GM23248 (cell line): ENCODE results near the gene RPS19. TPM values are rescaled to one million over a fixed set of nuclear protein-coding genes. Genes with fewer than 3 reads are reported as not detected.

Experiments
- DNase-seq: peaks from one replicate; pipeline ENCODE4 v3.0.0-alpha.2; 2015
- H2AFZ ChIP-seq: fragments of 200-600 bp; sonication (generic); 2 replicates; pipeline ENCODE4 v1.6.1; 2016; ENCODE audit warnings: antibody characterized with exemption
- H3F3A ChIP-seq: fragments of 200-600 bp; sonication (generic); 2 replicates; pipeline ENCODE4 v1.6.1; 2016; ENCODE audit warnings: mild to moderate bottlenecking, antibody characterized with exemption, mixed run types; ENCODE audit not compliant: insufficient read depth
- H3K27ac ChIP-seq: fragments of 200-600 bp; sonication (generic); 2 replicates; pipeline ENCODE4 v1.5.1; 2016; ENCODE audit warnings: mild to moderate bottlenecking
- H3K27me3 ChIP-seq: fragments of 200-600 bp; sonication (generic); replicated peaks from 2 replicates; pipeline ENCODE4 v1.6.1; 2016; ENCODE audit warnings: mild to moderate bottlenecking; ENCODE audit not compliant: insufficient read depth
- H3K36me3 ChIP-seq: fragments of 200-600 bp; sonication (generic); 2 replicates; pipeline ENCODE4 v1.6.1; 2016; ENCODE audit warnings: low read depth, mild to moderate bottlenecking
- H3K4me1 ChIP-seq: fragments of 200-600 bp; sonication (generic); 2 replicates; pipeline ENCODE4 v1.6.1; 2016; ENCODE audit warnings: mild to moderate bottlenecking; ENCODE audit not compliant: insufficient read depth
- H3K4me2 ChIP-seq: fragments of 200-600 bp; sonication (generic); one replicate; pipeline ENCODE4 v1.6.1; 2016; ENCODE audit warnings: mild to moderate bottlenecking; ENCODE audit not compliant: unreplicated experiment
- H3K4me3 ChIP-seq: fragments of 200-600 bp; sonication (generic); 2 replicates; pipeline ENCODE4 v1.5.1; 2016; ENCODE audit warnings: mild to moderate bottlenecking
- H3K79me2 ChIP-seq: fragments of 200-600 bp; sonication (generic); 2 replicates; pipeline ENCODE4 v1.6.1; 2016; ENCODE audit warnings: mild to moderate bottlenecking; ENCODE audit not compliant: insufficient read depth
- H3K9ac ChIP-seq: fragments of 200-600 bp; sonication (generic); 2 replicates; pipeline ENCODE4 v1.6.1; 2016; ENCODE audit warnings: mild to moderate bottlenecking
- H3K9me2 ChIP-seq: fragments of 200-600 bp; sonication (generic); 2 replicates; pipeline ENCODE4 v1.6.1; 2016; ENCODE audit warnings: mixed run types, mild to moderate bottlenecking, moderate library complexity; ENCODE audit not compliant: insufficient read depth
- H3K9me3 ChIP-seq: fragments of 200-600 bp; sonication (generic); one replicate; pipeline ENCODE4 v1.6.1; 2017; ENCODE audit warnings: low read depth
- H4K20me1 ChIP-seq: fragments of 200-600 bp; sonication (generic); 2 replicates; pipeline ENCODE4 v1.6.0; 2016; ENCODE audit not compliant: insufficient read depth
- EZH2 ChIP-seq: fragments of 200-600 bp; sonication (generic); IDR thresholded peaks from 2 replicates; pipeline ENCODE4 v1.6.1; 2018; ENCODE audit warnings: antibody characterized with exemption, mild to moderate bottlenecking; ENCODE audit not compliant: insufficient read depth, poor library complexity, severe bottlenecking
- EZH2phosphoT487 ChIP-seq: fragments of 200-600 bp; sonication (generic); IDR thresholded peaks from 2 replicates; pipeline ENCODE4 v1.6.1; 2018; ENCODE audit warnings: antibody characterized with exemption, moderate library complexity, mild to moderate bottlenecking, low read depth; ENCODE audit not compliant: insufficient read depth
- WGBS, 2 experiments: methylation state at CpG; one replicate each; pipeline ENCODE4 v1.1.6; 2015 to 2017; ENCODE audit warnings: low lambda C conversion rate in 2 of 2, low coverage in 1 of 2; ENCODE audit errors: missing lambda C conversion rate in 2 of 2; 5-methylcytosine and 5-hydroxymethylcytosine counted together
- in situ Hi-C: fragments of 300-500 bp; cut with MboI; formaldehyde crosslinking; loops from 2 replicates; pipeline ENCODE4 v1.15.0; 2020
- polyA plus RNA-seq: library from polyadenylated mRNA; unstranded; fragments of >200 nt; fragmentation: Nextera tagmentation; extraction: Ambion mirVana; gene quantifications from 2 replicates; pipeline ENCODE4 v1.2.1, GENCODE V29; 2016
- total RNA-seq: library from RNA; depleted of rRNA; stranded (reverse); fragments of >200 nt; shearing (Covaris generic); gene quantifications from 2 replicates; pipeline ENCODE4 v1.2.3, GENCODE V29; 2014

The RPS19 gene
- total and polyA plus RNA-seq, 2 experiments from 2014 or later, result 881 to 2,316 TPM

DNA sequence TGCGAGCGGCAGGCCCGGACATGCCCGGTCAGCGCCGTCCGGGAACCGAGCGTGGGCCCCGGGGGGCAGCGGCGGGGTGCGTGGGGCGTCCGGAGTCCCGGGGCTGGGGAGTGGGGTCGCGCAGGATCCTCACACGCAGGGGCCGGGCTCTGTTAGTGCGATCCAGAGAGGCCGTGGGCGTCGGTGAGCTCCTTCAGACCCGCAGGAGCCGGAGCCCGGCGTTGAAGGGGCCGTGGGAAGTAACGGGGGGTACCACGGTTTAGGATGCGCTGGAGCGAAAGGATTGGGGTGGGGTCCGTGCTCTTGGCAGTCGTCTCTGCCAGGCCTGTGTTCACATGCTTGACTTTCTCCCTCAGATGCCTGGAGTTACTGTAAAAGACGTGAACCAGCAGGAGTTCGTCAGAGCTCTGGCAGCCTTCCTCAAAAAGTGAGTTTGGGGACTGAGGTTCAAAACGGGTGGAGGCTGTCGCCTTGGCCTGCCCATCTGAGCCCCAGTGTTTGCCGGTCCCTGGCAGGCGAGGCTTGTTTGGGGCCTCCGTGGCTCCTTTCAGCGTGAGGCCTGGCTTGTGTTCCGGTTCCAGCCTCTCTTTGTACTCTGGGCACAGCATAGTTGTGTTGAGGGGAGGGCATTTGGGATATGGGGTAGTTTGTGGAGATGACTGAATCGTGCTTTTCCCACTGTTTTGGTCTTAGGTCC lies 512 bp downstream of the RPS19 start:
- no peak overlapping the region for H2AFZ ChIP-seq
- in situ Hi-C loops, result no loop called here
- DNase-seq, result peak; percentile 56
- peak overlapping the region; percentile 99 for H3K9ac ChIP-seq
- 0 out of 2 replicates have a peak, but pooled peaks cover 15% of the 10 kb centered on the region for H4K20me1 ChIP-seq
- TF ChIP-seq EZH2, result no peak
- TF ChIP-seq EZH2phosphoT487, result no peak
- H3K4me3 ChIP-seq, result peak overlapping the region; percentile 76
- H3F3A ChIP-seq, result peaks cover 42% of the 10 kb centered on the region
- H3K27me3 ChIP-seq, result no peaks in the 10 kb centered on the region
- H3K9me2 ChIP-seq, result no peaks in the 10 kb centered on the region
- peak overlapping the region; percentile 93 for H3K4me2 ChIP-seq
- H3K79me2 ChIP-seq, result peaks cover 55% of the 10 kb centered on the region
- peaks cover 30% of the 10 kb centered on the region for H3K4me1 ChIP-seq
- WGBS, 2 experiments, result 1 to 2% methylated on average over 21 to 39 of the region's 45 CpGs
- peaks cover 45% of the 10 kb centered on the region for H3K36me3 ChIP-seq
- H3K9me3 ChIP-seq, result no peaks in the 10 kb centered on the region
- H3K27ac ChIP-seq, result peak overlapping the region; percentile 76

DNA sequence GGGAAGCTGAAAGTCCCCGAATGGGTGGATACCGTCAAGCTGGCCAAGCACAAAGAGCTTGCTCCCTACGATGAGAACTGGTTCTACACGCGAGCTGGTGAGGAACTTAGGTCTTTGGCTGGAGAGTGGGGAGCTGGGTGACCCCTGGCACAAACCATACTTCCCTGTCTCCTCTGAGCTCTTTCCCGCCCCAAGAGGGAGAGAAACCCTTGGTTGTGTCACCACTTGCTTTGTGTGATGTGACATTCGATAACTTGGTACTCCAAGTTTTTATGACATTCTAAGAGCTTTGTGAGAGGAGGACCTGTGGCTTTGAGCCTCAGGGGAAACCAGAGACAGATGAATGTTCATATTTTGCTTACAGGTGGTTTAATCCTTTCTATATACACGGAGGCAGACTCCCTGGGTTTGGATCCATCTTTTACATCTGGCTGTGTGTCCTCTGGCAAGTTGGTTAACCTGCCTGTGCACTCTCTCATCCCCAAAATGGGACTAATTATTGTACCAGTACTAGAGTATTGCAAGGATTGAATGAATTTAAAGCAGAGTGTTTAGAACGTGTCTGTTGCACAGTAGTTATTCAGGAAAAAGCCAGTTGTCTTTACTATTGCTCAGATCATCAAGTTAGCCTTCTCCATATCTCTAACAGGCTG lies 1.2 kb downstream of the RPS19 start:
- no peak overlapping the region for H2AFZ ChIP-seq
- H3K79me2 ChIP-seq, result peaks cover 62% of the 10 kb centered on the region
- H3K4me1 ChIP-seq, result peaks cover 30% of the 10 kb centered on the region
- H3K36me3 ChIP-seq, result peaks cover 47% of the 10 kb centered on the region
- H3K9me2 ChIP-seq, result no peaks in the 10 kb centered on the region
- H3K27me3 ChIP-seq, result no peaks in the 10 kb centered on the region
- H3K4me2 ChIP-seq, result peak overlapping the region; percentile 93
- H3K4me3 ChIP-seq, result peak overlapping the region; percentile 76
- 0 out of 2 replicates have a peak, but pooled peaks cover 15% of the 10 kb centered on the region for H4K20me1 ChIP-seq
- peak overlapping the region; percentile 76 for H3K27ac ChIP-seq
- in situ Hi-C loops, result no loop called here
- WGBS, 2 experiments, result 37 to 40% methylated on average over 9 of the region's 9 CpGs
- TF ChIP-seq EZH2phosphoT487 (no peak), EZH2 (no peak)
- no peaks in the 10 kb centered on the region for H3K9me3 ChIP-seq
- peaks cover 47% of the 10 kb centered on the region for H3F3A ChIP-seq
- peak overlapping the region; percentile 99 for H3K9ac ChIP-seq
- no peak for DNase-seq

DNA sequence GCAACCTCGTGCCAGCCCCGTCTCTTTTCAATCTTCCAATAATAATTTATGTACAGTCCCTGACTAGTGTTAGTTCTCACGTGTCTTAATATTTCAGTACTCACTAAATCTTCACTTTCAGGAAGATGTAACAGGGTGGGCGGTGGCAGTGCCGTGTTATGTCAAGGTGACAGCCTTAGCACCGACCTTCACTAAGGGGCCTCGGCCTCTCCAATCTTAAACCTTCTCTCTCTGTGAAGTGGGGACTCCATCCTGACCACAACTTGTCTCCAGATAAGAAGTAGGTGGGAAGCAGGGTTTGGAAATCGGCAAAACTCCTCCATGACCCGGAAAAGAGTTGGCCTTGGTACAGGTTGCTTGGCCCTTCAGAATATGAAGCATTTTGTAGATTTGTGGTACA lies 1.8 kb downstream of the RPS19 start:
- Histone ChIP-seq H4K20me1 (0 out of 2 replicates have a peak, but pooled peaks cover 15% of the 10 kb centered on the region), H3K4me1 (peaks cover 30% of the 10 kb centered on the region), H3K9ac (peak overlapping the region; percentile 99), H3K4me2 (peak overlapping the region; percentile 93), H3K9me3 (no peaks in the 10 kb centered on the region), H3K9me2 (no peaks in the 10 kb centered on the region), H3F3A (peaks cover 52% of the 10 kb centered on the region), H3K27ac (no peak overlapping the region), H3K4me3 (peak overlapping the region; percentile 76), H3K36me3 (peaks cover 48% of the 10 kb centered on the region), H3K27me3 (no peaks in the 10 kb centered on the region), H3K79me2 (peaks cover 68% of the 10 kb centered on the region), H2AFZ (no peak overlapping the region)
- in situ Hi-C loops, result no loop called here
- DNase-seq, result no peak
- TF ChIP-seq EZH2phosphoT487 (no peak), EZH2 (no peak)
- WGBS, 2 experiments, result 83 to 85% methylated on average over 9 of the region's 9 CpGs

DNA sequence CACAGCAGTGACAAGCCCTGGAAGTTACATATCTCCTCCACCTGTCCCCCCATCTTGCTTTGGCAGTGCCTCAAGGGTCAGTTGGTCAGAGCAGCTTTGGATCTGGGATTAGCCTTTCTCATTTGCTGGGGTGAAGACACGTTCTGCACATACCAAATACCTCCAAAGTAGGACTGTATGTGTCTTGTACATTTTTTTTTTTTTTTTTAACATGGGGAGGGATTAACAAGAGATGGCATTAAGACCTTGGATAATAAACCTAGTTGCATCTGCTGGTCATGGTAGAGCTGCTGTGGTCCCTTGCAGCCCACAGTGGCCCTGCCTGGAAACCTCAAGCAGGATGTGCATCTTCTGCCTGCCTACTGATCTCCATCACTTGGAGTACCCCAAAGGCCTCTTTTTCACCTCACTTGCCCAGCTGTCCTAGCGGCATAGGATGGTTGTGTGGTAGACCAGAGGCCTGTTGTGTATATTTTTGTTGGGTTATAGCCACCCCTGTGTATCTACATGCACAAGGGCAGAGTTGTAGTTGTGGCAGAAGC lies 2.5 kb downstream of the RPS19 start:
- peaks cover 59% of the 10 kb centered on the region for H3F3A ChIP-seq
- H3K9me3 ChIP-seq, result no peaks in the 10 kb centered on the region
- 0 out of 2 replicates have a peak, but pooled peaks cover 15% of the 10 kb centered on the region for H4K20me1 ChIP-seq
- peak overlapping the region; percentile 93 for H3K4me2 ChIP-seq
- in situ Hi-C loops, result no loop called here
- no peaks in the 10 kb centered on the region for H3K27me3 ChIP-seq
- no peak for TF ChIP-seq EZH2phosphoT487
- no peak for TF ChIP-seq EZH2
- DNase-seq, result no peak
- H3K9ac ChIP-seq, result peak overlapping the region; percentile 99
- H2AFZ ChIP-seq, result no peak overlapping the region
- peaks cover 30% of the 10 kb centered on the region for H3K4me1 ChIP-seq
- 54 to 57% methylated on average over 2 of the region's 2 CpGs for WGBS, 2 experiments
- H3K9me2 ChIP-seq, result no peaks in the 10 kb centered on the region
- peaks cover 74% of the 10 kb centered on the region for H3K79me2 ChIP-seq
- H3K36me3 ChIP-seq, result peaks cover 55% of the 10 kb centered on the region
- H3K4me3 ChIP-seq, result peak overlapping the region; percentile 76
- no peak overlapping the region for H3K27ac ChIP-seq
